HepG2 (cell line): Measurements from ENCODE around the gene ADAMTS4. TPM values are rescaled to one million over a fixed set of nuclear protein-coding genes. Genes with fewer than 3 reads are reported as not detected.

Source experiments
- ATAC-seq: fragments of 200-7000 bp; cut with Tn5 transposase; 3 replicates; pipeline ENCODE4 v1.9.1; 2020; ENCODE audit warnings: mild to moderate bottlenecking, moderate library complexity
- BruUV-seq: library from RNA; stranded (reverse); fragments of 400-500 nt; replicated peaks from 2 replicates; lab custom pipeline; 2021; lab: Mats Ljungman, UMichigan
- CTCF ChIA-PET: fragments of 300-600 bp; formaldehyde crosslinking; extraction: SDS; loops from one replicate; lab custom pipeline; 2021; ENCODE audit warnings: low total read pairs, inconsistent platforms, low intra/inter-chr PET ratio; lab: Yijun Ruan, JAX
- POLR2A ChIA-PET: fragments of 350-600 bp; sonication (Branson Sonifier 250); formaldehyde crosslinking; loops from one replicate; lab custom pipeline; 2020; ENCODE audit warnings: antibody characterized with exemption, inconsistent platforms; lab: Yijun Ruan, JAX
- DNase-seq: peaks from one replicate; pipeline ENCODE4 v3.0.0-alpha.2; 2015; ENCODE audit warnings: low spot score
- FAIRE-seq: peaks from 3 replicates; lab custom pipeline; 2011; peaks lifted over from hg19 to GRCh38; lab: Jason Lieb, UNC
- H2AFZ ChIP-seq: one replicate; pipeline ENCODE4 v1.6.1; 2011; ENCODE audit warnings: low read length, inconsistent platforms
- H3K27ac ChIP-seq: fragments of 300-600 bp; 3 replicates; pipeline ENCODE4 v1.8.0; 2011; ENCODE audit warnings: mixed run types, mild to moderate bottlenecking, mixed read lengths, low read length, inconsistent platforms; ENCODE audit not compliant: insufficient read depth; ENCODE audit errors: extremely low read length
- H3K27me3 ChIP-seq, 2 experiments: fragments of 200-600 bp in 1 of 2; 2 replicates in 1 of 2; 3 replicates in 1 of 2; pipeline versions ENCODE4 v1.6.0 to v1.8.0; 2011; ENCODE audit warnings: low read length in 2 of 2, mild to moderate bottlenecking in 2 of 2, moderate library complexity in 2 of 2, inconsistent platforms in 1 of 2; ENCODE audit not compliant: insufficient read depth in 2 of 2, control insufficient read depth in 1 of 2
- H3K36me3 ChIP-seq, 2 experiments: fragments of 200-600 bp in 1 of 2; replicated peaks in 1 of 2; 2 replicates in 1 of 2; 3 replicates in 1 of 2; pipeline versions ENCODE4 v1.5.1 to v1.8.0; 2011; ENCODE audit warnings: low read length in 2 of 2, inconsistent platforms in 1 of 2; ENCODE audit not compliant: insufficient read depth in 2 of 2, control insufficient read depth in 1 of 2
- H3K4me1 ChIP-seq: 2 replicates; pipeline ENCODE4 v1.5.1; 2012; ENCODE audit warnings: low read length, inconsistent platforms; ENCODE audit not compliant: insufficient read depth
- H3K4me2 ChIP-seq: 2 replicates; pipeline ENCODE4 v1.6.0; 2011; ENCODE audit warnings: low read depth, low read length, inconsistent platforms
- H3K4me3 ChIP-seq, 3 experiments: fragments of 200-600 bp in 1 of 3; sonication (generic), shearing (Covaris generic) in 1 of 3; replicated peaks in 1 of 3; 2 replicates each; pipeline ENCODE4 v1.5.1; 2011 to 2016; ENCODE audit warnings: low read length in 3 of 3, inconsistent platforms in 2 of 3, low read depth in 2 of 3, mild to moderate bottlenecking in 2 of 3, control low read depth in 1 of 3, mixed read lengths in 1 of 3; ENCODE audit not compliant: insufficient read depth in 1 of 3
- H3K79me2 ChIP-seq: one replicate; pipeline ENCODE4 v1.6.1; 2011; ENCODE audit warnings: low read length, inconsistent platforms; ENCODE audit not compliant: insufficient read depth
- H3K9ac ChIP-seq: 2 replicates; pipeline ENCODE4 v1.6.0; 2011; ENCODE audit warnings: mild to moderate bottlenecking, low read depth, low read length, inconsistent platforms; ENCODE audit not compliant: insufficient read depth
- H3K9me3 ChIP-seq: 2 replicates; pipeline ENCODE4 v1.5.1; 2012; ENCODE audit warnings: mild to moderate bottlenecking, low read length
- H4K20me1 ChIP-seq: 2 replicates; pipeline ENCODE4 v1.6.0; 2011; ENCODE audit warnings: inconsistent platforms, mild to moderate bottlenecking, low read length, moderate library complexity; ENCODE audit not compliant: insufficient read depth
- AKAP8 ChIP-seq: sonication (generic); formaldehyde crosslinking; IDR thresholded peaks from 2 replicates; pipeline ENCODE4 v1.5.1; 2020; ENCODE audit warnings: mild to moderate bottlenecking, missing genetic modification reagents
- ARNTL ChIP-seq: sonication (generic); formaldehyde crosslinking; IDR thresholded peaks from 2 replicates; pipeline ENCODE4 v1.4.0; 2020; ENCODE audit warnings: mild to moderate bottlenecking, missing genetic modification reagents
- PRMT3 ChIP-seq: sonication (generic); formaldehyde crosslinking; IDR thresholded peaks from 2 replicates; pipeline ENCODE4 v1.8.1; 2022; ENCODE audit warnings: low read depth, mild to moderate bottlenecking, moderate library complexity, missing genetic modification reagents, borderline replicate concordance
- SYNCRIP ChIP-seq: fragments of 200-400 bp; formaldehyde crosslinking; IDR thresholded peaks from 2 replicates; pipeline ENCODE4 v1.6.1; 2018; ENCODE audit warnings: mild to moderate bottlenecking, low read depth, low read length; ENCODE audit not compliant: insufficient read depth
- U2AF2 ChIP-seq: fragments of 200-400 bp; formaldehyde crosslinking; IDR thresholded peaks from 2 replicates; pipeline ENCODE4 v1.6.1; 2017; ENCODE audit warnings: low read depth, mild to moderate bottlenecking, low read length
- ZNF282 ChIP-seq: fragments of 450-650 bp; IDR thresholded peaks from 2 replicates; pipeline ENCODE4 v1.6.1; 2018; ENCODE audit not compliant: partially characterized antibody
- ZNF337 ChIP-seq: sonication (generic); formaldehyde crosslinking; IDR thresholded peaks from 2 replicates; pipeline ENCODE4 v1.5.1; 2020; ENCODE audit warnings: missing genetic modification reagents, low read depth, mild to moderate bottlenecking, borderline replicate concordance
- ZNF446 ChIP-seq: sonication (generic); formaldehyde crosslinking; IDR thresholded peaks from 2 replicates; pipeline ENCODE4 v1.5.0; 2020; ENCODE audit warnings: mild to moderate bottlenecking, missing genetic modification reagents
- ZNF670 ChIP-seq: sonication (generic); formaldehyde crosslinking; IDR thresholded peaks from 2 replicates; pipeline ENCODE4 v1.8.0; 2022; ENCODE audit warnings: mild to moderate bottlenecking, missing genetic modification reagents, borderline replicate concordance
- ZNF777 ChIP-seq: sonication (generic); formaldehyde crosslinking; IDR thresholded peaks from 2 replicates; pipeline ENCODE4 v1.4.0; 2020; ENCODE audit warnings: missing genetic modification reagents
- ZSCAN29 ChIP-seq: sonication (generic); formaldehyde crosslinking; conservative IDR thresholded peaks from 2 replicates; pipeline ENCODE4 v1.4.0; 2020; ENCODE audit warnings: mild to moderate bottlenecking, missing genetic modification reagents
- WGBS: methylation state at CpG from one replicate; pipeline ENCODE4 v1.1.6; 2017; ENCODE audit warnings: low lambda C conversion rate; 5-methylcytosine and 5-hydroxymethylcytosine counted together
- in situ Hi-C: cut with HindIII; loops from 2 replicates; pipeline ENCODE4 v1.10.0; 2017; ENCODE audit warnings: low pct_unique_long_range_greater_than_20kb; ENCODE audit not compliant: extremely low pct_ligation_motif_present
- intact Hi-C: fragments of 100-400 bp; cut with micrococcal nuclease; formaldehyde crosslinking; loops from one replicate; pipeline ENCODE4 v1.10.0; 2022; ENCODE audit not compliant: unreplicated experiment
- polyA plus RNA-seq, 8 experiments: library from polyadenylated mRNA; depleted of rRNA in 3 of 8; stranded (reverse) in 7 of 8; unstranded in 1 of 8; fragments of >200 nt; fragmentation: Illumina TruSeq in 4 of 8; extraction: Trizol in 4 of 8; gene quantifications; 2 replicates each; pipeline versions ENCODE4 v1.2.1 to v1.2.3, GENCODE V29; 2011 to 2016; ENCODE audit warnings: low read depth in 4 of 8, missing spikeins in 1 of 8, mixed read lengths in 1 of 8; ENCODE audit not compliant: insufficient read depth in 1 of 8
- total RNA-seq, 5 experiments: library from RNA; depleted of rRNA; stranded (reverse); fragments of >200 nt; fragmentation: Illumina TruSeq; extraction: Trizol; gene quantifications; 2 replicates each; pipeline ENCODE4 v1.2.3, GENCODE V29; 2016; ENCODE audit warnings: low read depth in 1 of 5
- TF ChIP-seq, protein P1 (sequence below): sonication (generic); formaldehyde crosslinking; IDR thresholded peaks from 2 replicates; pipeline ENCODE4 v1.9.0; 2021; ENCODE audit warnings: missing genetic modification reagents, mild to moderate bottlenecking, borderline replicate concordance
- TF ChIP-seq, protein P2 (sequence below): sonication (generic); formaldehyde crosslinking; IDR thresholded peaks from 2 replicates; pipeline ENCODE4 v1.5.0; 2020; ENCODE audit warnings: missing genetic modification reagents
- TF ChIP-seq, protein P3 (sequence below): IDR thresholded peaks from 2 replicates; pipeline ENCODE4 v1.6.1; 2012; ENCODE audit warnings: inconsistent platforms

ADAMTS4 gene
- total and polyA plus RNA-seq, 2 of the 13 experiments (the other 11 are each of a cell fraction or from before 2014, with no cell fraction given), result 0.51 to 1.7 TPM

DNA sequence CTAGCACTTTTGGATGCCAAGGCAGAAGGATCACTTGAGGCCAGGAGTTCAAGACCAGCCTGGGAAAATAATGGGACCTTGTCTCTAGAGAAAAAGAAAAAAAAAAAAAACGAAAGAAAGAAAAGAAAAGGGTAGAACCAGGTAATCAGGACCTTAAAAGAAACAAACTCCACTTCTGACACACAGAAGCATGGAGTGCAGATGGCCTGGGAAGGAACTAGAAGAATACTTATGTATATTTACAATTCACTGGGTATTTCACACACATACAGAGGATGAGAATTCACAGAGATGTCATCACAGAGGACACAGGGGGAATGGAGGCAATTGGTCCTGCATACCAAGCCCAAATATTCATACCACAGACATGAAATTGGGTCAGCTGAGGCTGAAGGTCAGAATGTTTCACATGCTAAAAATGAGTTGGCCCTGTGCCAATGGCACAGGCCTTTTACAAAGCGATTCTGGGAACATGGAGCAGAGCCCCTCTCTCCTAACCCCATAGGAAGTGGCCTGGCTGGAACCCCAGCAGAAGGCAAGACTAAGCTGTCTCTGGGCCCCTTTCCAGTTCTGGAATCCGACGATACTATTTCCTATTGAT is 26.0 kb downstream of the ADAMTS4 start:
- Histone ChIP-seq H2AFZ (no peak overlapping the region), H3K27ac (no peak overlapping the region), H3K9ac (no peak overlapping the region), H3K4me3 (no peak overlapping the region), H3K4me1 (peaks cover 13% of the 10 kb centered on the region), H3K27me3 (no peaks in the 10 kb centered on the region; a peak in 1 of 5 replicates), H3K4me2 (no peak overlapping the region), H3K9me3 (no peaks in the 10 kb centered on the region), H4K20me1 (no peaks in the 10 kb centered on the region), H3K79me2 (peaks cover 10% of the 10 kb centered on the region), H3K36me3 (peaks cover 11 to 43% of the 10 kb centered on the region in 2 experiments)
- FAIRE-seq (no peak), DNase-seq (no peak), ATAC-seq (no peak)
- no TSS peak for BruUV-seq
- in situ Hi-C loops (no loop called here), intact Hi-C loops (no loop called here)
- ChIA-PET CTCF (no interaction called here), POLR2A (no interaction called here)
- no peak for TF ChIP-seq PRMT3 (CRISPR knock-in tag)
- TF ChIP-seq ZNF337 (CRISPR knock-in tag), result no peak
- TF ChIP-seq ZNF777 (CRISPR knock-in tag), result no peak
- TF ChIP-seq, protein P1, sequence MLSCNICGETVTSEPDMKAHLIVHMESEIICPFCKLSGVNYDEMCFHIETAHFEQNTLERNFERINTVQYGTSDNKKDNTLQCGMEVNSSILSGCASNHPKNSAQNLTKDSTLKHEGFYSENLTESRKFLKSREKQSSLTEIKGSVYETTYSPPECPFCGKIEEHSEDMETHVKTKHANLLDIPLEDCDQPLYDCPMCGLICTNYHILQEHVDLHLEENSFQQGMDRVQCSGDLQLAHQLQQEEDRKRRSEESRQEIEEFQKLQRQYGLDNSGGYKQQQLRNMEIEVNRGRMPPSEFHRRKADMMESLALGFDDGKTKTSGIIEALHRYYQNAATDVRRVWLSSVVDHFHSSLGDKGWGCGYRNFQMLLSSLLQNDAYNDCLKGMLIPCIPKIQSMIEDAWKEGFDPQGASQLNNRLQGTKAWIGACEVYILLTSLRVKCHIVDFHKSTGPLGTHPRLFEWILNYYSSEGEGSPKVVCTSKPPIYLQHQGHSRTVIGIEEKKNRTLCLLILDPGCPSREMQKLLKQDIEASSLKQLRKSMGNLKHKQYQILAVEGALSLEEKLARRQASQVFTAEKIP (CRISPR knock-in tag), result no peak
- no peak for TF ChIP-seq ZNF670 (CRISPR knock-in tag)
- TF ChIP-seq, protein P2, sequence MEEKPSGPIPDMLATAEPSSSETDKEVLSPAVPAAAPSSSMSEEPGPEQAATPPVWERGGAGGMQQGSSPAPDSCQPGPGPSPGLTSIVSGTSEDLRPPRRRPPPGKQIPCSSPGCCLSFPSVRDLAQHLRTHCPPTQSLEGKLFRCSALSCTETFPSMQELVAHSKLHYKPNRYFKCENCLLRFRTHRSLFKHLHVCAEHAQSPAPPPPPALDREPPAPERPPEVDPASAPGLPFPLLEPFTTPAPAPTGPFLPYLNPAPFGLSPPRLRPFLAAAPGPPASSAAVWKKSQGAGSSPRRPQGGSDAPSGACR (CRISPR knock-in tag), result no peak
- TF ChIP-seq, protein P3, sequence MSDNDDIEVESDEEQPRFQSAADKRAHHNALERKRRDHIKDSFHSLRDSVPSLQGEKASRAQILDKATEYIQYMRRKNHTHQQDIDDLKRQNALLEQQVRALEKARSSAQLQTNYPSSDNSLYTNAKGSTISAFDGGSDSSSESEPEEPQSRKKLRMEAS, result no peak
- no peak for TF ChIP-seq ZSCAN29
- no peak for TF ChIP-seq ZNF282
- TF ChIP-seq U2AF2, result no peak
- TF ChIP-seq SYNCRIP, result no peak
- no peak for TF ChIP-seq ARNTL (CRISPR knock-in tag)
- TF ChIP-seq AKAP8 (CRISPR knock-in tag), result no peak
- TF ChIP-seq ZNF446, result no peak
- WGBS, result 88% methylated on average over 4 of the region's 4 CpGs
